ENCODE data around the gene SSBP3. TPM values are rescaled to one million over a fixed set of nuclear protein-coding genes. Genes with fewer than 3 reads are reported as not detected.
A peak's percentile ranks its signal among the peaks of the same experiment; 100 is the strongest.

SSBP3 gene
- total and polyA plus RNA-seq, 9 donors = 41.2 to 247 (median 156) TPM

GRCh38 chr1:54282101-54282847 lies 123.9 kb downstream of the SSBP3 start:
- peak overlapping the region in 1 of 2 donors; percentile 40 for H3K27ac ChIP-seq
- 86 to 90% (median 87%) methylated on average over 16 of the region's 16 CpGs for WGBS, 3 donors
- no peak overlapping the region for H3K4me3 ChIP-seq
- TF ChIP-seq POLR2A (IDR thresholded peaks at IDR 0.05) = no peak
- no peak for TF ChIP-seq EP300 (IDR thresholded peaks at IDR 0.05)
- TF ChIP-seq CTCF (IDR thresholded peaks at IDR 0.05) = no peak
- H3K9me3 ChIP-seq = no peaks in the 10 kb centered on the region
- H3K27me3 ChIP-seq = no peaks in the 10 kb centered on the region
- H3K4me1 ChIP-seq (ENCODE audit: insufficient read depth) = peaks cover 54% of the 10 kb centered on the region
- H3K36me3 ChIP-seq = no peaks in the 10 kb centered on the region
- DNase-seq = peak in 1 of 5 donors; percentile 36
- intact Hi-C loops (cut with DNase I) = no loop called here

- Histone ChIP-seq H3K27me3 (no peaks in the 10 kb centered on the region), H3K9me3 (no peaks in the 10 kb centered on the region), H3K4me3 (no peak overlapping the region), H3K27ac (peak overlapping the region; percentile 46 to 94), H3K36me3 (no peaks in the 10 kb centered on the region), H3K4me1 (ENCODE audit: insufficient read depth) (peaks cover 57% of the 10 kb centered on the region)
- 70 to 87% (median 80%) methylated on average over 12 of the region's 12 CpGs for WGBS, 3 donors
- no peak for TF ChIP-seq EP300 (IDR thresholded peaks at IDR 0.05)
- no peak for TF ChIP-seq POLR2A (IDR thresholded peaks at IDR 0.05)
- no peak for TF ChIP-seq CTCF (IDR thresholded peaks at IDR 0.05)
- intact Hi-C loops (cut with DNase I) = no loop called here
- DNase-seq = no peak
Observed at GRCh38 chr1:54280651-54281050, 125.5 kb downstream of the SSBP3 start.

- intact Hi-C loops (cut with DNase I) = loop anchor here (5.0 to 10.0 kb wide), 5 partner anchors 33 to 205 kb away; partner anchors contain the start of gene SSBP3 (in 1 of the 4)
- peaks cover 64% of the 10 kb centered on the region for H3K4me1 ChIP-seq (ENCODE audit: insufficient read depth)
- WGBS, 3 donors = 85 to 91% (median 88%) methylated on average over 7 to 8 of the region's 8 CpGs
- H3K27me3 ChIP-seq = no peaks in the 10 kb centered on the region
- H3K4me3 ChIP-seq = no peak overlapping the region
- no peaks in the 10 kb centered on the region for H3K9me3 ChIP-seq
- no peak for DNase-seq
- peak overlapping the region; percentile 81 to 94 for H3K27ac ChIP-seq
- H3K36me3 ChIP-seq = no peaks in the 10 kb centered on the region
- TF ChIP-seq EP300 (IDR thresholded peaks at IDR 0.05) (no peak), POLR2A (IDR thresholded peaks at IDR 0.05) (no peak), CTCF (IDR thresholded peaks at IDR 0.05) (no peak)
Observed at GRCh38 chr1:54279457-54279856, 126.7 kb downstream of the SSBP3 start.

GRCh38 chr1:54278941-54279422 lies 127.2 kb downstream of the SSBP3 start:
- intact Hi-C loops (cut with DNase I) = loop anchor here (5.0 to 10.0 kb wide), 5 partner anchors 33 to 206 kb away; partner anchors contain the start of gene SSBP3 (in 1 of the 4)
- Histone ChIP-seq H3K27me3 (no peaks in the 10 kb centered on the region), H3K4me3 (no peak overlapping the region), H3K36me3 (no peaks in the 10 kb centered on the region), H3K27ac (peak overlapping the region; percentile 81 to 94), H3K4me1 (ENCODE audit: insufficient read depth) (peaks cover 68% of the 10 kb centered on the region), H3K9me3 (no peaks in the 10 kb centered on the region)
- peak in 3 of 5 donors; percentile 54 to 68 (median 60) for DNase-seq
- WGBS, 3 donors = 25 to 41% (median 31%) methylated on average over 9 of the region's 9 CpGs
- TF ChIP-seq POLR2A (IDR thresholded peaks at IDR 0.05) (no peak), CTCF (IDR thresholded peaks at IDR 0.05) (no peak), EP300 (IDR thresholded peaks at IDR 0.05) (peak; percentile 90)
